Natural killer cell (primary cell): ENCODE measurements around the gene IGF1R. TPM values are rescaled to one million over a fixed set of nuclear protein-coding genes. Genes with fewer than 3 reads are reported as not detected.

Experiments
- ATAC-seq, 3 donors: fragments of 150-1000 bp in 2 of 3; fragments of 200-7000 bp in 1 of 3; cut with Tn5 transposase; 1 replicate in 1 of 3; 2 replicates in 2 of 3; pipeline ENCODE4 v1.10.0; 2021; ENCODE audit warnings: mild to moderate bottlenecking in 2 of 3, moderate library complexity in 2 of 3
- DNase-seq, 2 donors: peaks; one replicate each; pipeline versions ENCODE4 v3.0.0 to v3.0.0-alpha.2; 2013 to 2021; ENCODE audit warnings: mixed read lengths in 1 of 2
- H3K27ac ChIP-seq: one replicate; pipeline ENCODE4 v1.5.1; 2013; ENCODE audit warnings: mild to moderate bottlenecking, low read length
- H3K27me3 ChIP-seq: one replicate; pipeline ENCODE4 v1.6.1; 2013; ENCODE audit warnings: low read length; ENCODE audit not compliant: control insufficient read depth, insufficient read depth
- H3K36me3 ChIP-seq: one replicate; pipeline ENCODE4 v1.6.1; 2013; ENCODE audit warnings: low read length; ENCODE audit not compliant: control insufficient read depth, insufficient read depth
- H3K4me1 ChIP-seq: one replicate; pipeline ENCODE4 v1.6.1; 2013; ENCODE audit warnings: low read length; ENCODE audit not compliant: control insufficient read depth, insufficient read depth
- H3K4me3 ChIP-seq: one replicate; pipeline ENCODE4 v1.5.1; 2013; ENCODE audit warnings: low read length
- H3K9me3 ChIP-seq: one replicate; pipeline ENCODE4 v1.6.1; 2013; ENCODE audit warnings: low read length; ENCODE audit not compliant: control insufficient read depth, insufficient read depth
- H3K27ac Mint-ChIP-seq, 2 donors: one replicate each; pipeline ENCODE4 v1.8.0; 2022; ENCODE audit warnings: mild to moderate bottlenecking in 2 of 2, mixed read lengths in 2 of 2, moderate library complexity in 1 of 2
- H3K27me3 Mint-ChIP-seq, 2 donors: one replicate each; pipeline ENCODE4 v1.8.0; 2022; ENCODE audit warnings: low read depth in 2 of 2, mixed read lengths in 2 of 2
- H3K36me3 Mint-ChIP-seq: one replicate; pipeline ENCODE4 v1.8.0; 2022; ENCODE audit warnings: mixed read lengths
- H3K4me1 Mint-ChIP-seq, 2 donors: one replicate each; pipeline ENCODE4 v1.8.0; 2022; ENCODE audit warnings: mixed read lengths in 2 of 2
- H3K4me3 Mint-ChIP-seq: one replicate; pipeline ENCODE4 v1.8.0; 2022; ENCODE audit warnings: mild to moderate bottlenecking, moderate library complexity, mixed read lengths
- H3K9me3 Mint-ChIP-seq, 2 donors: one replicate each; pipeline ENCODE4 v1.8.0; 2022; ENCODE audit warnings: mixed read lengths in 2 of 2
- CTCF ChIP-seq: fragments of 200-600 bp; IDR thresholded peaks from one replicate; pipeline ENCODE4 v1.8.0; 2022; ENCODE audit warnings: antibody characterized with exemption
- WGBS: methylation state at CpG from one replicate; pipeline ENCODE4 v1.1.7; 2013; ENCODE audit warnings: missing lambda C conversion rate; ENCODE audit not compliant: insufficient coverage; 5-methylcytosine and 5-hydroxymethylcytosine counted together
- intact Hi-C: fragments of 100-400 bp; cut with micrococcal nuclease; formaldehyde crosslinking; loops from one replicate; pipeline ENCODE4 v1.14.2; 2022
- total RNA-seq, 4 donors: library from RNA; stranded (reverse); fragments of 120-200 nt in 1 of 4; gene quantifications; one replicate each; pipeline versions ENCODE4 v1.2.3 to v1.2.4, GENCODE V29; 2013 to 2022

IGF1R gene
- total RNA-seq, 3 donors from 2014 or later (not counting 1 experiment from before 2014, with no cell fraction given), result 47.3 to 50.7 (median 49.0) TPM

- intact Hi-C loops, result no loop called here
- Mint-ChIP-seq H3K36me3 (no peaks in the 10 kb centered on the region), H3K4me1 (peaks cover 21 to 37% of the 10 kb centered on the region in 2 donors), H3K9me3 (no peaks in the 10 kb centered on the region), H3K4me3 (no peak overlapping the region), H3K27me3 (no peaks in the 10 kb centered on the region), H3K27ac (peak overlapping the region in 1 of 2 donors; percentile 35)
- Histone ChIP-seq H3K27me3 (no peaks in the 10 kb centered on the region), H3K27ac (no peak overlapping the region), H3K9me3 (no peaks in the 10 kb centered on the region), H3K36me3 (no peaks in the 10 kb centered on the region), H3K4me3 (no peak overlapping the region), H3K4me1 (peaks cover 10% of the 10 kb centered on the region)
- ATAC-seq (no peak), DNase-seq (no peak)
- no peak for TF ChIP-seq CTCF
- 80% methylated on average over 3 of the region's 3 CpGs for WGBS
Measured at GRCh38 chr15:98729446-98730042, 81.2 kb downstream of the IGF1R start.

- no peaks in the 10 kb centered on the region for H3K36me3 Mint-ChIP-seq
- Histone ChIP-seq H3K4me3 (no peak overlapping the region), H3K27ac (no peak overlapping the region), H3K4me1 (peaks cover 10% of the 10 kb centered on the region), H3K9me3 (no peaks in the 10 kb centered on the region), H3K36me3 (no peaks in the 10 kb centered on the region), H3K27me3 (no peaks in the 10 kb centered on the region)
- H3K27ac Mint-ChIP-seq, result no peak overlapping the region
- no peak overlapping the region for H3K4me3 Mint-ChIP-seq
- H3K27me3 Mint-ChIP-seq, result no peaks in the 10 kb centered on the region
- no peak for TF ChIP-seq CTCF
- DNase-seq (no peak), ATAC-seq (no peak)
- intact Hi-C loops, result no loop called here
- H3K4me1 Mint-ChIP-seq, result peaks cover 37 to 45% of the 10 kb centered on the region in 2 donors
- no peaks in the 10 kb centered on the region for H3K9me3 Mint-ChIP-seq
- 86% methylated on average over 10 of the region's 13 CpGs for WGBS
Measured at GRCh38 chr15:98730860-98731711, 82.7 kb downstream of the IGF1R start.

GRCh38 chr15:98731712-98732450 lies 83.5 kb downstream of the IGF1R start:
- ATAC-seq (no peak), DNase-seq (no peak)
- WGBS, result 73% methylated on average over 9 of the region's 9 CpGs
- intact Hi-C loops, result no loop called here
- Histone ChIP-seq H3K36me3 (no peaks in the 10 kb centered on the region), H3K4me1 (peaks cover 10% of the 10 kb centered on the region), H3K27me3 (no peaks in the 10 kb centered on the region), H3K4me3 (no peak overlapping the region), H3K27ac (no peak overlapping the region), H3K9me3 (no peaks in the 10 kb centered on the region)
- Mint-ChIP-seq H3K9me3 (no peaks in the 10 kb centered on the region), H3K27me3 (no peaks in the 10 kb centered on the region), H3K36me3 (no peaks in the 10 kb centered on the region), H3K4me1 (peaks cover 37 to 44% of the 10 kb centered on the region in 2 donors), H3K4me3 (no peak overlapping the region), H3K27ac (no peak overlapping the region)
- TF ChIP-seq CTCF, result no peak
